GM21723 (cell line): ENCODE results near the gene DMD.
"Not testable (repeated sequence)": the region's sequence is repeated elsewhere in the genome, so short reads cannot be mapped to it uniquely, and the experiment has no call there.

Source experiments
- ATAC-seq: cut with Tn5 transposase; IDR thresholded peaks from one replicate; pipeline ENCODE4 v1.9.1; 2021; ENCODE audit warnings: mild to moderate bottlenecking, moderate library complexity; ENCODE audit not compliant: unreplicated experiment

The DMD gene

GRCh38 chrX:32644476-32645245, 566.7 kb downstream of the DMD start:
- no peak for ATAC-seq

GRCh38 chrX:32642283-32642682, 569.1 kb downstream of the DMD start:
- no peak for ATAC-seq

- ATAC-seq = no peak
These were observed 593.2 kb downstream of the DMD start for GRCh38 chrX:32618154-32618553.

GRCh38 chrX:32614707-32615106, 596.6 kb downstream of the DMD start:
- ATAC-seq = no peak

- ATAC-seq = no peak
These were observed 612.2 kb downstream of the DMD start for GRCh38 chrX:32599156-32599555.

- no peak for ATAC-seq
These were observed 612.6 kb downstream of the DMD start for GRCh38 chrX:32598707-32599106.

GRCh38 chrX:32597777-32598176, 613.6 kb downstream of the DMD start:
- no peak for ATAC-seq

- no peak for ATAC-seq
These were observed 618.6 kb downstream of the DMD start for GRCh38 chrX:32592786-32593185.

GRCh38 chrX:32591589-32591988, 619.8 kb downstream of the DMD start:
- no peak for ATAC-seq

GRCh38 chrX:32582729-32583128, 628.6 kb downstream of the DMD start:
- ATAC-seq = no peak

GRCh38 chrX:32576885-32577284, 634.5 kb downstream of the DMD start:
- no peak for ATAC-seq

- no peak for ATAC-seq
These were observed 638.7 kb downstream of the DMD start for GRCh38 chrX:32572644-32573043.

GRCh38 chrX:32571579-32571978, 639.8 kb downstream of the DMD start:
- ATAC-seq = no peak

GRCh38 chrX:32562261-32562660, 649.1 kb downstream of the DMD start:
- ATAC-seq = no peak

GRCh38 chrX:32545101-32545500, 666.2 kb downstream of the DMD start:
- no peak for ATAC-seq

GRCh38 chrX:32538554-32538953, 672.8 kb downstream of the DMD start:
- ATAC-seq = no peak

GRCh38 chrX:32533848-32534247, 677.5 kb downstream of the DMD start:
- ATAC-seq = no peak

GRCh38 chrX:32532262-32532661, 679.1 kb downstream of the DMD start:
- ATAC-seq = no peak

GRCh38 chrX:32530802-32531403, 680.4 kb downstream of the DMD start:
- ATAC-seq = peak; percentile 82

GRCh38 chrX:32528451-32528850, 682.9 kb downstream of the DMD start:
- not testable (repeated sequence) for ATAC-seq

GRCh38 chrX:32525234-32525633, 686.1 kb downstream of the DMD start:
- ATAC-seq = no peak

GRCh38 chrX:32524385-32524784, 687.0 kb downstream of the DMD start:
- no peak for ATAC-seq

GRCh38 chrX:32520789-32521188, 690.6 kb downstream of the DMD start:
- no peak for ATAC-seq
